HepG2 (cell line): ENCODE results near the gene ARSB. TPM values are rescaled to one million over a fixed set of nuclear protein-coding genes. Genes with fewer than 3 reads are reported as not detected.

Experiments
- ATAC-seq: fragments of 200-7000 bp; cut with Tn5 transposase; 3 replicates; pipeline ENCODE4 v1.9.1; 2020; ENCODE audit warnings: mild to moderate bottlenecking, moderate library complexity
- BruUV-seq: library from RNA; stranded (reverse); fragments of 400-500 nt; replicated peaks from 2 replicates; lab custom pipeline; 2021; lab: Mats Ljungman, UMichigan
- CTCF ChIA-PET: fragments of 300-600 bp; formaldehyde crosslinking; extraction: SDS; loops from one replicate; lab custom pipeline; 2021; ENCODE audit warnings: low total read pairs, inconsistent platforms, low intra/inter-chr PET ratio; lab: Yijun Ruan, JAX
- POLR2A ChIA-PET: fragments of 350-600 bp; sonication (Branson Sonifier 250); formaldehyde crosslinking; loops from one replicate; lab custom pipeline; 2020; ENCODE audit warnings: antibody characterized with exemption, inconsistent platforms; lab: Yijun Ruan, JAX
- DNase-seq: peaks from one replicate; pipeline ENCODE4 v3.0.0-alpha.2; 2015; ENCODE audit warnings: low spot score
- FAIRE-seq: peaks from 3 replicates; lab custom pipeline; 2011; peaks lifted over from hg19 to GRCh38; lab: Jason Lieb, UNC
- H2AFZ ChIP-seq: one replicate; pipeline ENCODE4 v1.6.1; 2011; ENCODE audit warnings: low read length, inconsistent platforms
- H3K27ac ChIP-seq: fragments of 300-600 bp; 3 replicates; pipeline ENCODE4 v1.8.0; 2011; ENCODE audit warnings: mixed run types, mild to moderate bottlenecking, mixed read lengths, low read length, inconsistent platforms; ENCODE audit not compliant: insufficient read depth; ENCODE audit errors: extremely low read length
- H3K27me3 ChIP-seq, 2 experiments: fragments of 200-600 bp in 1 of 2; 2 replicates in 1 of 2; 3 replicates in 1 of 2; pipeline versions ENCODE4 v1.6.0 to v1.8.0; 2011; ENCODE audit warnings: low read length in 2 of 2, mild to moderate bottlenecking in 2 of 2, moderate library complexity in 2 of 2, inconsistent platforms in 1 of 2; ENCODE audit not compliant: insufficient read depth in 2 of 2, control insufficient read depth in 1 of 2
- H3K36me3 ChIP-seq, 2 experiments: fragments of 200-600 bp in 1 of 2; replicated peaks in 1 of 2; 2 replicates in 1 of 2; 3 replicates in 1 of 2; pipeline versions ENCODE4 v1.5.1 to v1.8.0; 2011; ENCODE audit warnings: low read length in 2 of 2, inconsistent platforms in 1 of 2; ENCODE audit not compliant: insufficient read depth in 2 of 2, control insufficient read depth in 1 of 2
- H3K4me1 ChIP-seq: 2 replicates; pipeline ENCODE4 v1.5.1; 2012; ENCODE audit warnings: low read length, inconsistent platforms; ENCODE audit not compliant: insufficient read depth
- H3K4me2 ChIP-seq: 2 replicates; pipeline ENCODE4 v1.6.0; 2011; ENCODE audit warnings: low read depth, low read length, inconsistent platforms
- H3K4me3 ChIP-seq, 3 experiments: fragments of 200-600 bp in 1 of 3; sonication (generic), shearing (Covaris generic) in 1 of 3; replicated peaks in 1 of 3; 2 replicates each; pipeline ENCODE4 v1.5.1; 2011 to 2016; ENCODE audit warnings: low read length in 3 of 3, inconsistent platforms in 2 of 3, low read depth in 2 of 3, mild to moderate bottlenecking in 2 of 3, control low read depth in 1 of 3, mixed read lengths in 1 of 3; ENCODE audit not compliant: insufficient read depth in 1 of 3
- H3K79me2 ChIP-seq: one replicate; pipeline ENCODE4 v1.6.1; 2011; ENCODE audit warnings: low read length, inconsistent platforms; ENCODE audit not compliant: insufficient read depth
- H3K9ac ChIP-seq: 2 replicates; pipeline ENCODE4 v1.6.0; 2011; ENCODE audit warnings: mild to moderate bottlenecking, low read depth, low read length, inconsistent platforms; ENCODE audit not compliant: insufficient read depth
- H3K9me3 ChIP-seq: 2 replicates; pipeline ENCODE4 v1.5.1; 2012; ENCODE audit warnings: mild to moderate bottlenecking, low read length
- H4K20me1 ChIP-seq: 2 replicates; pipeline ENCODE4 v1.6.0; 2011; ENCODE audit warnings: inconsistent platforms, mild to moderate bottlenecking, low read length, moderate library complexity; ENCODE audit not compliant: insufficient read depth
- BRCA1 ChIP-seq: sonication (generic); formaldehyde crosslinking; IDR thresholded peaks from 2 replicates; pipeline ENCODE4 v1.4.0; 2020; ENCODE audit warnings: missing genetic modification reagents
- ETV5 ChIP-seq: IDR thresholded peaks from 2 replicates; pipeline ENCODE4 v1.6.1; 2018; ENCODE audit warnings: missing biosample characterization, missing genetic modification reagents, inconsistent platforms, borderline replicate concordance
- HDAC6 ChIP-seq: fragments of 200-600 bp; sonication (generic); IDR thresholded peaks from 2 replicates; pipeline ENCODE4 v1.7.0; 2017; ENCODE audit warnings: mild to moderate bottlenecking, antibody characterized with exemption, low read length, low read depth
- REL ChIP-seq: sonication (generic); formaldehyde crosslinking; conservative IDR thresholded peaks from 2 replicates; pipeline ENCODE4 v1.8.0; 2022; ENCODE audit warnings: mild to moderate bottlenecking, missing genetic modification reagents, moderate library complexity
- SNAI1 ChIP-seq: sonication (generic); formaldehyde crosslinking; IDR thresholded peaks from 2 replicates; pipeline ENCODE4 v1.5.0; 2020; ENCODE audit warnings: mild to moderate bottlenecking, missing genetic modification reagents, borderline replicate concordance
- ZFAT ChIP-seq: sonication (generic); formaldehyde crosslinking; conservative IDR thresholded peaks from 2 replicates; pipeline ENCODE4 v1.8.1; 2023; ENCODE audit warnings: missing genetic modification reagents, inconsistent platforms
- ZFP36L2 ChIP-seq: sonication (generic); formaldehyde crosslinking; IDR thresholded peaks from 2 replicates; pipeline ENCODE4 v1.4.0; 2020; ENCODE audit warnings: missing genetic modification reagents
- ZNF256 ChIP-seq: sonication (generic); formaldehyde crosslinking; conservative IDR thresholded peaks from 2 replicates; pipeline ENCODE4 v1.4.0; 2020; ENCODE audit warnings: missing genetic modification reagents
- ZNF354B ChIP-seq: sonication (generic); formaldehyde crosslinking; IDR thresholded peaks from 2 replicates; pipeline ENCODE4 v1.8.0; 2022; ENCODE audit warnings: mild to moderate bottlenecking, missing genetic modification reagents
- ZNF670 ChIP-seq: sonication (generic); formaldehyde crosslinking; IDR thresholded peaks from 2 replicates; pipeline ENCODE4 v1.8.0; 2022; ENCODE audit warnings: mild to moderate bottlenecking, missing genetic modification reagents, borderline replicate concordance
- WGBS: methylation state at CpG from one replicate; pipeline ENCODE4 v1.1.6; 2017; ENCODE audit warnings: low lambda C conversion rate; 5-methylcytosine and 5-hydroxymethylcytosine counted together
- in situ Hi-C: cut with HindIII; loops from 2 replicates; pipeline ENCODE4 v1.10.0; 2017; ENCODE audit warnings: low pct_unique_long_range_greater_than_20kb; ENCODE audit not compliant: extremely low pct_ligation_motif_present
- intact Hi-C: fragments of 100-400 bp; cut with micrococcal nuclease; formaldehyde crosslinking; loops from one replicate; pipeline ENCODE4 v1.10.0; 2022; ENCODE audit not compliant: unreplicated experiment
- polyA plus RNA-seq, 8 experiments: library from polyadenylated mRNA; depleted of rRNA in 3 of 8; stranded (reverse) in 7 of 8; unstranded in 1 of 8; fragments of >200 nt; fragmentation: Illumina TruSeq in 4 of 8; extraction: Trizol in 4 of 8; gene quantifications; 2 replicates each; pipeline versions ENCODE4 v1.2.1 to v1.2.3, GENCODE V29; 2011 to 2016; ENCODE audit warnings: low read depth in 4 of 8, missing spikeins in 1 of 8, mixed read lengths in 1 of 8; ENCODE audit not compliant: insufficient read depth in 1 of 8
- total RNA-seq, 5 experiments: library from RNA; depleted of rRNA; stranded (reverse); fragments of >200 nt; fragmentation: Illumina TruSeq; extraction: Trizol; gene quantifications; 2 replicates each; pipeline ENCODE4 v1.2.3, GENCODE V29; 2016; ENCODE audit warnings: low read depth in 1 of 5
- TF ChIP-seq, protein P1 (sequence below): sonication (generic); formaldehyde crosslinking; IDR thresholded peaks from 2 replicates; pipeline ENCODE4 v1.4.0; 2020; ENCODE audit warnings: missing genetic modification reagents
- TF ChIP-seq, protein P2 (sequence below): sonication (generic); formaldehyde crosslinking; IDR thresholded peaks from 2 replicates; pipeline ENCODE4 v1.9.0; 2021; ENCODE audit warnings: mild to moderate bottlenecking, missing genetic modification reagents
- TF ChIP-seq, protein P3 (sequence below): sonication (generic); formaldehyde crosslinking; IDR thresholded peaks from 2 replicates; pipeline ENCODE4 v1.4.0; 2020; ENCODE audit warnings: missing genetic modification reagents, borderline replicate concordance

ARSB gene
- total and polyA plus RNA-seq, 2 of the 13 experiments (the other 11 are each of a cell fraction or from before 2014, with no cell fraction given) = 52.6 to 66.4 TPM

DNA sequence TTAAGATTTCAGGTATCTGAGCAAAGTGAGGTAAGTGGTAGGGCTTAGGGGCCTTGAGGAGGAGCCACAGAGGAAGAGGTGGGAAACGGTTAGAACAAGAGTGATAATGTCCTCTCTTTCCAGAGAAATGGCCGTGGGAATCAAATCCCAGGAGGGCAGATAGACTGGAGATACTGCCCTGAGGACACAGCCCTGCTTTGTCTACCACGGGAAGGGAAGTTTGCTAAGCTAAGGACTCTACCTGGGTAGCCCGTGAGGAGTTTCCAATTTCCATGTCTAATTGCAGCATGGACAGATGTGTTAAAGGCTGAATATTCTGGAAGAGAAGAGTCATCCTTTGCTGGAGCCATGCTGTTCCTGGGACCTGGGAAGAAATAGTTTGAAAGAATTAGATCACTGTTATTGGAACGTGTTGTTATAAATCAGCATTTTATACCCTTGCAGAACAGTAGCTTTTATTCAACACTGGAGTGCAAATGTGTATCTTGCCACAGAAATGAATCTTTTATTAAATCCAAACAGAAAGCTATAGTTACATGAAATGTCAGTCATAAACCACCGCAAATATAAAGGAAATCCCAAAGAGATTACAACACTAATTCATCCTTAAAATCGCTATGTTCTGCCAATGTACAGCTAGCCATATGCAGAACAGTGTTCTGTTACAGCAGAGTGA, 203.4 kb downstream of the ARSB start:
- H3K9me3 ChIP-seq = no peaks in the 10 kb centered on the region
- no peak overlapping the region for H3K4me2 ChIP-seq
- in situ Hi-C loops (no loop called here), intact Hi-C loops (no loop called here)
- ATAC-seq = no peak
- H3K4me3 ChIP-seq = no peak overlapping the region
- TF ChIP-seq ZNF354B (no peak), ZFAT (CRISPR knock-in tag) (no peak), ZNF256 (CRISPR knock-in tag) (no peak), BRCA1 (CRISPR knock-in tag) (no peak), ETV5 (CRISPR knock-in tag) (no peak), ZNF670 (CRISPR knock-in tag) (no peak), SNAI1 (CRISPR knock-in tag) (no peak), REL (CRISPR knock-in tag) (no peak), ZFP36L2 (no peak), HDAC6 (no peak)
- TF ChIP-seq, protein P1, sequence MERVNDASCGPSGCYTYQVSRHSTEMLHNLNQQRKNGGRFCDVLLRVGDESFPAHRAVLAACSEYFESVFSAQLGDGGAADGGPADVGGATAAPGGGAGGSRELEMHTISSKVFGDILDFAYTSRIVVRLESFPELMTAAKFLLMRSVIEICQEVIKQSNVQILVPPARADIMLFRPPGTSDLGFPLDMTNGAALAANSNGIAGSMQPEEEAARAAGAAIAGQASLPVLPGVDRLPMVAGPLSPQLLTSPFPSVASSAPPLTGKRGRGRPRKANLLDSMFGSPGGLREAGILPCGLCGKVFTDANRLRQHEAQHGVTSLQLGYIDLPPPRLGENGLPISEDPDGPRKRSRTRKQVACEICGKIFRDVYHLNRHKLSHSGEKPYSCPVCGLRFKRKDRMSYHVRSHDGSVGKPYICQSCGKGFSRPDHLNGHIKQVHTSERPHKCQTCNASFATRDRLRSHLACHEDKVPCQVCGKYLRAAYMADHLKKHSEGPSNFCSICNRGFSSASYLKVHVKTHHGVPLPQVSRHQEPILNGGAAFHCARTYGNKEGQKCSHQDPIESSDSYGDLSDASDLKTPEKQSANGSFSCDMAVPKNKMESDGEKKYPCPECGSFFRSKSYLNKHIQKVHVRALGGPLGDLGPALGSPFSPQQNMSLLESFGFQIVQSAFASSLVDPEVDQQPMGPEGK (CRISPR knock-in tag) = no peak
- TF ChIP-seq, protein P2, sequence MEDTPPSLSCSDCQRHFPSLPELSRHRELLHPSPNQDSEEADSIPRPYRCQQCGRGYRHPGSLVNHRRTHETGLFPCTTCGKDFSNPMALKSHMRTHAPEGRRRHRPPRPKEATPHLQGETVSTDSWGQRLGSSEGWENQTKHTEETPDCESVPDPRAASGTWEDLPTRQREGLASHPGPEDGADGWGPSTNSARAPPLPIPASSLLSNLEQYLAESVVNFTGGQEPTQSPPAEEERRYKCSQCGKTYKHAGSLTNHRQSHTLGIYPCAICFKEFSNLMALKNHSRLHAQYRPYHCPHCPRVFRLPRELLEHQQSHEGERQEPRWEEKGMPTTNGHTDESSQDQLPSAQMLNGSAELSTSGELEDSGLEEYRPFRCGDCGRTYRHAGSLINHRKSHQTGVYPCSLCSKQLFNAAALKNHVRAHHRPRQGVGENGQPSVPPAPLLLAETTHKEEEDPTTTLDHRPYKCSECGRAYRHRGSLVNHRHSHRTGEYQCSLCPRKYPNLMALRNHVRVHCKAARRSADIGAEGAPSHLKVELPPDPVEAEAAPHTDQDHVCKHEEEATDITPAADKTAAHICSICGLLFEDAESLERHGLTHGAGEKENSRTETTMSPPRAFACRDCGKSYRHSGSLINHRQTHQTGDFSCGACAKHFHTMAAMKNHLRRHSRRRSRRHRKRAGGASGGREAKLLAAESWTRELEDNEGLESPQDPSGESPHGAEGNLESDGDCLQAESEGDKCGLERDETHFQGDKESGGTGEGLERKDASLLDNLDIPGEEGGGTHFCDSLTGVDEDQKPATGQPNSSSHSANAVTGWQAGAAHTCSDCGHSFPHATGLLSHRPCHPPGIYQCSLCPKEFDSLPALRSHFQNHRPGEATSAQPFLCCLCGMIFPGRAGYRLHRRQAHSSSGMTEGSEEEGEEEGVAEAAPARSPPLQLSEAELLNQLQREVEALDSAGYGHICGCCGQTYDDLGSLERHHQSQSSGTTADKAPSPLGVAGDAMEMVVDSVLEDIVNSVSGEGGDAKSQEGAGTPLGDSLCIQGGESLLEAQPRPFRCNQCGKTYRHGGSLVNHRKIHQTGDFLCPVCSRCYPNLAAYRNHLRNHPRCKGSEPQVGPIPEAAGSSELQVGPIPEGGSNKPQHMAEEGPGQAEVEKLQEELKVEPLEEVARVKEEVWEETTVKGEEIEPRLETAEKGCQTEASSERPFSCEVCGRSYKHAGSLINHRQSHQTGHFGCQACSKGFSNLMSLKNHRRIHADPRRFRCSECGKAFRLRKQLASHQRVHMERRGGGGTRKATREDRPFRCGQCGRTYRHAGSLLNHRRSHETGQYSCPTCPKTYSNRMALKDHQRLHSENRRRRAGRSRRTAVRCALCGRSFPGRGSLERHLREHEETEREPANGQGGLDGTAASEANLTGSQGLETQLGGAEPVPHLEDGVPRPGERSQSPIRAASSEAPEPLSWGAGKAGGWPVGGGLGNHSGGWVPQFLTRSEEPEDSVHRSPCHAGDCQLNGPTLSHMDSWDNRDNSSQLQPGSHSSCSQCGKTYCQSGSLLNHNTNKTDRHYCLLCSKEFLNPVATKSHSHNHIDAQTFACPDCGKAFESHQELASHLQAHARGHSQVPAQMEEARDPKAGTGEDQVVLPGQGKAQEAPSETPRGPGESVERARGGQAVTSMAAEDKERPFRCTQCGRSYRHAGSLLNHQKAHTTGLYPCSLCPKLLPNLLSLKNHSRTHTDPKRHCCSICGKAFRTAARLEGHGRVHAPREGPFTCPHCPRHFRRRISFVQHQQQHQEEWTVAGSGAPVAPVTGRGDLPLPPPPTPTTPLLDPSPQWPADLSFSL (CRISPR knock-in tag) = no peak
- TF ChIP-seq, protein P3, sequence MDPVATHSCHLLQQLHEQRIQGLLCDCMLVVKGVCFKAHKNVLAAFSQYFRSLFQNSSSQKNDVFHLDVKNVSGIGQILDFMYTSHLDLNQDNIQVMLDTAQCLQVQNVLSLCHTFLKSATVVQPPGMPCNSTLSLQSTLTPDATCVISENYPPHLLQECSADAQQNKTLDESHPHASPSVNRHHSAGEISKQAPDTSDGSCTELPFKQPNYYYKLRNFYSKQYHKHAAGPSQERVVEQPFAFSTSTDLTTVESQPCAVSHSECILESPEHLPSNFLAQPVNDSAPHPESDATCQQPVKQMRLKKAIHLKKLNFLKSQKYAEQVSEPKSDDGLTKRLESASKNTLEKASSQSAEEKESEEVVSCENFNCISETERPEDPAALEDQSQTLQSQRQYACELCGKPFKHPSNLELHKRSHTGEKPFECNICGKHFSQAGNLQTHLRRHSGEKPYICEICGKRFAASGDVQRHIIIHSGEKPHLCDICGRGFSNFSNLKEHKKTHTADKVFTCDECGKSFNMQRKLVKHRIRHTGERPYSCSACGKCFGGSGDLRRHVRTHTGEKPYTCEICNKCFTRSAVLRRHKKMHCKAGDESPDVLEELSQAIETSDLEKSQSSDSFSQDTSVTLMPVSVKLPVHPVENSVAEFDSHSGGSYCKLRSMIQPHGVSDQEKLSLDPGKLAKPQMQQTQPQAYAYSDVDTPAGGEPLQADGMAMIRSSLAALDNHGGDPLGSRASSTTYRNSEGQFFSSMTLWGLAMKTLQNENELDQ (CRISPR knock-in tag) = no peak
- TF ChIP-seq, all 625 proteins: peak for 0
- Histone ChIP-seq H3K79me2 (no peaks in the 10 kb centered on the region), H3K27ac (no peak overlapping the region), H3K27me3 (no peaks in the 10 kb centered on the region), H2AFZ (no peak overlapping the region), H3K4me1 (no peaks in the 10 kb centered on the region), H4K20me1 (no peaks in the 10 kb centered on the region), H3K36me3 (peaks cover 16 to 47% of the 10 kb centered on the region in 2 experiments), H3K9ac (no peak overlapping the region)
- WGBS = 97% methylated on average over 7 of the region's 7 CpGs
- CTCF ChIA-PET = no interaction called here
- BruUV-seq = no TSS peak
- DNase-seq (no peak), FAIRE-seq (no peak)
- POLR2A ChIA-PET = no interaction called here
